ENCODE results near the gene CTXND2. TPM values are rescaled to one million over a fixed set of nuclear protein-coding genes. Genes with fewer than 3 reads are reported as not detected.
"Not testable (repeated sequence)": the region's sequence is repeated elsewhere in the genome, so short reads cannot be mapped to it uniquely, and the experiment has no call there.

The CTXND2 gene
- total RNA-seq: not detected

- Histone ChIP-seq H3K27me3 (no peaks in the 10 kb centered on the region), H3K36me3 (no peaks in the 10 kb centered on the region), H3K9me3 (no peaks in the 10 kb centered on the region), H3K27ac (no peak within 1 kb of the TSS), H3K4me1 (no peaks in the 10 kb centered on the region), H3K4me3 (replicated peaks in 1 of 3) (no peak within 1 kb of the TSS)
- TF ChIP-seq CTCF (IDR thresholded peaks at IDR 0.05) (no peak), POLR2A (IDR thresholded peaks at IDR 0.05) (no peak)
- DNase-seq: peak in 1 of 2 donors; percentile 17
- WGBS, 2 donors: 20 to 21% methylated on average over 3 of the region's 3 CpGs
- intact Hi-C loops (cut with DNase I): no loop called here
These were observed at the start of gene CTXND2 for GRCh38 chr1:150887018-150887417. Gene CTXND2, plus strand, starts transcription at chr1:150887136. Its CDS starts 25,179 bp downstream, at chr1:150912315.

GRCh38 chr1:150840850-150841249 lies 46.1 kb upstream of the CTXND2 start:
- WGBS, 2 donors: 97 to 98% methylated on average over 11 of the region's 11 CpGs
- intact Hi-C loops (cut with DNase I): not testable (repeated sequence)

GRCh38 chr1:150841626-150842025 lies 45.3 kb upstream of the CTXND2 start:
- Histone ChIP-seq H3K36me3 (peaks cover 4% of the 10 kb centered on the region in 2 donors), H3K27ac (no peak overlapping the region), H3K4me1 (peaks cover 0 to 3% of the 10 kb centered on the region in 2 donors), H3K4me3 (replicated peaks in 1 of 3) (no peak overlapping the region), H3K27me3 (no peaks in the 10 kb centered on the region), H3K9me3 (no peaks in the 10 kb centered on the region)
- 94 to 97% methylated on average over 3 of the region's 3 CpGs for WGBS, 2 donors
- no peak for DNase-seq
- intact Hi-C loops (cut with DNase I): no loop called here
- TF ChIP-seq POLR2A (IDR thresholded peaks at IDR 0.05): no peak
- no peak for TF ChIP-seq CTCF (IDR thresholded peaks at IDR 0.05)

More at GRCh38 chr1:150840850-150841249, 46.1 kb upstream of the CTXND2 start:
- H3K4me1 ChIP-seq; DNase-seq; H3K36me3 ChIP-seq; H3K27me3 ChIP-seq; H3K9me3 ChIP-seq; H3K27ac ChIP-seq; H3K4me3 ChIP-seq (replicated peaks in 1 of 3): not testable (repeated sequence)

GRCh38 chr1:150842343-150842742 lies 44.6 kb upstream of the CTXND2 start:
- no peaks in the 10 kb centered on the region for H3K9me3 ChIP-seq

GRCh38 chr1:150842964-150843363 lies 44.0 kb upstream of the CTXND2 start:
- intact Hi-C loops (cut with DNase I): no loop called here
- H3K36me3 ChIP-seq: peaks cover 4% of the 10 kb centered on the region in 2 donors
- WGBS, 2 donors: 92 to 98% methylated on average over 2 of the region's 2 CpGs

More at GRCh38 chr1:150842343-150842742, 44.6 kb upstream of the CTXND2 start:
- Histone ChIP-seq H3K27me3 (no peaks in the 10 kb centered on the region), H3K27ac (no peak overlapping the region), H3K36me3 (peaks cover 4% of the 10 kb centered on the region in 2 donors), H3K4me1 (peaks cover under 1 to 3% of the 10 kb centered on the region in 2 donors), H3K4me3 (replicated peaks in 1 of 3) (no peak overlapping the region)
- TF ChIP-seq POLR2A (IDR thresholded peaks at IDR 0.05) (no peak), CTCF (IDR thresholded peaks at IDR 0.05) (no peak)
- 71 to 74% methylated on average over 2 of the region's 2 CpGs for WGBS, 2 donors
- DNase-seq: no peak
- intact Hi-C loops (cut with DNase I): no loop called here

More at GRCh38 chr1:150842964-150843363, 44.0 kb upstream of the CTXND2 start:
- Histone ChIP-seq H3K4me3 (replicated peaks in 1 of 3) (no peak overlapping the region), H3K27me3 (no peaks in the 10 kb centered on the region), H3K27ac (no peak overlapping the region), H3K9me3 (no peaks in the 10 kb centered on the region), H3K4me1 (peaks cover 3 to 6% of the 10 kb centered on the region in 2 donors)
- TF ChIP-seq POLR2A (IDR thresholded peaks at IDR 0.05) (no peak), CTCF (IDR thresholded peaks at IDR 0.05) (no peak)
- no peak for DNase-seq
